Measurements from ENCODE around the gene PGM5. TPM values are rescaled to one million over a fixed set of nuclear protein-coding genes. Genes with fewer than 3 reads are reported as not detected.
"Not testable (repeated sequence)": the region's sequence is repeated elsewhere in the genome, so short reads cannot be mapped to it uniquely, and the experiment has no call there.

Gene PGM5
- polyA plus RNA-seq, 4 donors: 36.8 to 55.5 (median 43.2) TPM

- DNase-seq (ENCODE audit: low read depth in 4 of 4, low spot score in 2 of 4): not testable (repeated sequence)
Observed at GRCh38 chr9:68375789-68376188, 19.4 kb downstream of the PGM5 start.

- not testable (repeated sequence) for DNase-seq (ENCODE audit: low read depth in 4 of 4, low spot score in 2 of 4)
Observed at GRCh38 chr9:68377723-68378122, 21.3 kb downstream of the PGM5 start.

- DNase-seq (ENCODE audit: low read depth in 4 of 4, low spot score in 2 of 4): not testable (repeated sequence)
Observed at GRCh38 chr9:68383894-68384293, 27.5 kb downstream of the PGM5 start.

- not testable (repeated sequence) for DNase-seq (ENCODE audit: low read depth in 4 of 4, low spot score in 2 of 4)
Observed at GRCh38 chr9:68389558-68389957, 33.1 kb downstream of the PGM5 start.

GRCh38 chr9:68390737-68391136 lies 34.3 kb downstream of the PGM5 start:
- not testable (repeated sequence) for DNase-seq (ENCODE audit: low read depth in 4 of 4, low spot score in 2 of 4)

- not testable (repeated sequence) for DNase-seq (ENCODE audit: low read depth in 4 of 4, low spot score in 2 of 4)
Observed at GRCh38 chr9:68396411-68397094, 40.1 kb downstream of the PGM5 start.

- not testable (repeated sequence) for DNase-seq (ENCODE audit: low read depth in 4 of 4, low spot score in 2 of 4)
Observed at GRCh38 chr9:68397095-68397423, 40.6 kb downstream of the PGM5 start.

GRCh38 chr9:68397796-68398195 lies 41.4 kb downstream of the PGM5 start:
- not testable (repeated sequence) for DNase-seq (ENCODE audit: low read depth in 4 of 4, low spot score in 2 of 4)

- DNase-seq (ENCODE audit: low read depth in 4 of 4, low spot score in 2 of 4): not testable (repeated sequence)
Observed at GRCh38 chr9:68398324-68398723, 41.9 kb downstream of the PGM5 start.

- not testable (repeated sequence) for DNase-seq (ENCODE audit: low read depth in 4 of 4, low spot score in 2 of 4)
Observed at GRCh38 chr9:68404421-68405185, 48.2 kb downstream of the PGM5 start.

GRCh38 chr9:68411865-68412264 lies 55.5 kb downstream of the PGM5 start:
- DNase-seq (ENCODE audit: low read depth in 4 of 4, low spot score in 2 of 4): not testable (repeated sequence)

GRCh38 chr9:68412754-68413153 lies 56.3 kb downstream of the PGM5 start:
- not testable (repeated sequence) for DNase-seq (ENCODE audit: low read depth in 4 of 4, low spot score in 2 of 4)

- DNase-seq (ENCODE audit: low read depth in 4 of 4, low spot score in 2 of 4): not testable (repeated sequence)
Observed at GRCh38 chr9:68415065-68415464, 58.7 kb downstream of the PGM5 start.

- DNase-seq (ENCODE audit: low read depth in 4 of 4, low spot score in 2 of 4): no peak
Observed at GRCh38 chr9:68416936-68417564, 60.6 kb downstream of the PGM5 start.

GRCh38 chr9:68417762-68418161 lies 61.4 kb downstream of the PGM5 start:
- no peak for DNase-seq (ENCODE audit: low read depth in 4 of 4, low spot score in 2 of 4)

GRCh38 chr9:68418259-68418845 lies 61.9 kb downstream of the PGM5 start:
- no peak for DNase-seq (ENCODE audit: low read depth in 4 of 4, low spot score in 2 of 4)

- DNase-seq (ENCODE audit: low read depth in 4 of 4, low spot score in 2 of 4): no peak
Observed at GRCh38 chr9:68419901-68420300, 63.5 kb downstream of the PGM5 start.

- DNase-seq (ENCODE audit: low read depth in 4 of 4, low spot score in 2 of 4): no peak
Observed at GRCh38 chr9:68426755-68427154, 70.3 kb downstream of the PGM5 start.

- no peak for DNase-seq (ENCODE audit: low read depth in 4 of 4, low spot score in 2 of 4)
Observed at GRCh38 chr9:68427216-68427977, 71.0 kb downstream of the PGM5 start.

- DNase-seq (ENCODE audit: low read depth in 4 of 4, low spot score in 2 of 4): no peak
Observed at GRCh38 chr9:68428481-68428880, 72.1 kb downstream of the PGM5 start.
